Measurements from ENCODE around the gene SQOR.

Gene SQOR

DNA sequence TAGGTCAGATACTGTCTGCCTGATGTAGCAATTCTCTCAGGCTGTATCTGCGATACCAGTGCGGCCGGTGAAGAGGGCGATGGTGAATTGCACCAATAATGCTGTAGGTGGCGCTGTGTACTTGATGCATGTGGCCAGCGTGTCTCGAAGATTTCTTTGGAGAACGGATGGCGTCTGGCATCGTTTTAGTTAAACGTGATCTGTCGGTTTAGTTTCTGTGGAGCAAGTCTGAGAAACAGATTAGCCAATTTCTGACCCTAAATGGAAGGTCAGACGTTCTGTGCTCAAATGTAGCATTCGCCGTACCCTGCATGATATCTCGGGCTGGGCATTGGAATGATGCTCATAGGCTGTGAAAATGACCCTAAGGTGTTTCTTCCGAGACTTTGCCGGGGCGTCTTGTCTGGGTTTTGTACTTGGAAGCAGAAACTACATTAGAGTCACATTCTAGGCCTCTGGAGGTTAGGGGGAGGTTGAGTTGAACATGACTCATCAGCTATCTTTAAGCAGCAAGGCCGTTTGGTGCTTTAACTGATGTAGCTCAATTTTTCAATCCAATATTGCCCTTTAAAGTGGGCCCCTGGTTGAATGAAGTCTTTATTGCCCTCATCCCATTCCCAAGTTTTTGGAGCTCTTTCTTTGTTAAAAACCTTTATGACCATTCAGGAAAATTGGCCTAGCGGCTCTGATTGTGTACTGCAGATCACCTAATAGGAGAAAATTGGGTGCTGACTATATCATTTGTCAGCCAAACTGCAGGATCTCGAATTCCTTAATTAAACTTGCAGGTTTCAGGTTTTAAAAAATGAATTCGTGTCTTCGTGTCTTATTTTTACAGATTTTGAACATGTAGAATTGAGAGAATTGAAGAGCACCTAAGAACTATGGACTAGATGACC is 80.0 kb downstream of the SQOR start:
- no peak for DNase-seq

DNA sequence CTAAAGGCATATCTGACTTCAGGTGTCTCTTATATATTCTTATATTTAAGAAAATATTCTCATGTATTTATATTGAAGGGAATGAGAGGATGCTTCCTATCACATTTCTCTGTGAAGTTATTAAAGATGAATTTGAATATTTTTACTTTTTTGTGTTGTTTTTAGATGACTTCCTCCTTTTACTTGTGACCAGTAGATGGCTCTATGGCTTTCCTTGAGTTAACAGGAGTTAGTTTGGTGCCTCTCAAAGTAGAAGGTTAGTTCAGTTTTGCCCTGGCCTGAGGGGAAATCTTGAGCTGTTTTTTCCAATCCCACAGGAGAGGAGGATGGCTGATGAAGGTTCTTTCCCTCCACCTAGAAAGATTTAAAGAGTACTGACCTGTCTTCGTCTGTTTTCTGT is 80.7 kb downstream of the SQOR start:
- no peak for DNase-seq

DNA sequence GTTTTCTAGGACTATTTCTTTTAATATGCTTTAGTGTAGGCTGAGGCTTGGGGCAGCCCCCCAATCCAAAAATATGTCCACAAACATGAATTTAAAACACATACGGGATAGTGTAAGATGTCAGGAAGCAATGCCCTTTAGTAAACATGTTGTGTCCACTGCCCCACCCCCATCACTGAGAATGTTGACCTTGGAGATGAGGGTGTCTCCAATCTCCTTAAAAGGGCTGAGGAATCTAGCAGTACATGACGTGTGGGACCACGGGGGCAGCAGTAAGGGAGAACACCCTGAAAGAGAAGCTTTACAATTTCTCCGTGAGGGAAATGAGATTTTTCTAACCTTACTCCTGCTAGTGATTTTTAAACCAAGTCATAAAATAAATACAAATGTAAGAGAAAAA is 84.7 kb downstream of the SQOR start:
- no peak for DNase-seq

DNA sequence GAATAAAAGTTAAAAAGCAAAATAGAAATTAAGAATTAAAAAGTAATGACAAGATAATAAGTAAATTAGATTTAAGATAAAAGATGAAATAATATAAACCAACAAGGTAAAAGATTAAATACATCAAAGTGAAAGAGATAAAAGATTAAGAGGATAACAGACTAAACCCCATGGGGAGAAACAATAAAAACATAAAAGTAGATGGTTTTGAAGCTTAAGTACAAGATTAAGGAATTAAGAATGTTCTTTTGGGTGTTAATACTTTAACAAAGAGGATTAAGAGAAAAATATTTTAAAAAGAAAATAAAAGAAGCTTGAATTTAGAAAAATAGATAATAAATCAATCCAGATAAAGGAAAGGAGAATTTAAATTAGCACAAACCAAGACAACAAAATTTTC is 85.4 kb downstream of the SQOR start:
- DNase-seq, result no peak

DNA sequence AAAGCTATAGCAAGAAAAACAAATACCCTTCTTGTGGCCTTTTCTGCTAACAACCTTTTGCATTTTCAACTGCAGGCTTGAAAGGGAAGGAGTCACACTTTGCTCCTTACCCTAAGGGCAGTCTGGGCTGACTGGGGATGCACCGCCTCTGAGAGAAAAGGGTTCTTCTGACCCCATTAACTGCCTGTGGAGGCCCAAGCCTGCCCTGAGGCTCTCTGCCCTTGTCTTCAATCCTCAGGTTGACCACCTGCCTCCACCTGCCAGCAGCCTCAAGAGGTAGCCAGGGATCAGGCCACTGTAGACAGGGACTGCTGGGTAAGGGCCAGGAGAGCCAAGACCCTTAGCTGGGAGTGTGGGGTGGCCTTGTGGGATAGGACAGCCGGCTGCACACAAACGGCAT is 93.8 kb downstream of the SQOR start:
- no peak for DNase-seq

DNA sequence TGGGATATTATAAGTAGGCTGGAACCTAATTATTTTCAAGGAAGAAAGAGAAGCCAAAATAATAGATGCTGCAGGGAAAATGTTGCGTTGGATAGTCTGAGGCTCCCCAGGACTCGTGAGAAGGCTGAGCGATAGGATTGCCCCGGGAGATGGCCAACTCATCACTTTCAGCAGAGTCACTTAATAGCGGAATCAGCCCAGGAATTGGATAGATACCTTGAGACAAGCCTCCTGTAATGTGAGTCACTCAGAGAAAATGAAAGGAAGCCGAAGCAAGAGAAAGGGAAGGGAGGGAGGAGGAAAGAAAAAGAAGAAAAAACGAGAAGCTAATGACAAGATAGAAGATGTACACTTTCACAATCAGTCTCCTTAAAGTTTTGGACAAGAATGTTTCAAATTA is 94.3 kb downstream of the SQOR start:
- no peak for DNase-seq

DNA sequence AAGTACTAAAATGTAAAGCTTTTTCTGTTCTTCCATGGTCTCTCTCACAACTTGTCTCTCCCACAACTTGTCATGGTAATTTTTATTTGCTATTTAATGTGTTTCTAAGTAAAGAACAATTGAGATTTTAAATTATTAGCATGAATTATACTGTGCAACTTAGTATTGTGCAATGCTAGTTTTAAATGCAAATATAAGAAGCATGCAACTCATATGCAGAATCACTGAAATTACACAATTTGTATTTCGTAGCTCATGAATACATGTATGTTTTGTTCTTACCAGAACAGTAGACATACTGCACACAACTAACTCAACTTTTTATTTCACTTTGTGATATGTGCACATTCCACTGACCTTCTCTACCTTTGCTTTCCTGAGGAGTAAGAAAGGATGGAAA is 96.5 kb downstream of the SQOR start:
- no peak for DNase-seq

DNA sequence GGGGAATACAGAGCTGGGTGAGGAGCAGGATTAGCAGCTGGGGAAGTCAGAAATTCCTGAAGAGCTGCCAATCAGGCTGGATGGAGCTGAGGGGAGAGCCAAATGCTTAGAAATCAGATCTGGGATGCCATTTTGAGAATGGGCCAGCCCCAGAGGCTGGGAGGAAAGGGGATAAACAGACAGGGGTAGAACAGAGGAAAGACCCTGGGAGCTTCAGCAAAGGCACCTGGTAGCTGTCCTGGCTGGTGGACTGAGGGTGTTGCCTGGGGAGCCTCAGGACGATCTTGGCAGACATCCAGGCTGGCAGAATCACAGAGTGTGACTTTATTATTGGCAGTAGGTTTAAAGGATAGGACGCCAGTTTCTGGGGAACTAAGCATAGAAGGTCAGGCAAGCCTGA is 97.8 kb downstream of the SQOR start:
- no peak for DNase-seq

DNA sequence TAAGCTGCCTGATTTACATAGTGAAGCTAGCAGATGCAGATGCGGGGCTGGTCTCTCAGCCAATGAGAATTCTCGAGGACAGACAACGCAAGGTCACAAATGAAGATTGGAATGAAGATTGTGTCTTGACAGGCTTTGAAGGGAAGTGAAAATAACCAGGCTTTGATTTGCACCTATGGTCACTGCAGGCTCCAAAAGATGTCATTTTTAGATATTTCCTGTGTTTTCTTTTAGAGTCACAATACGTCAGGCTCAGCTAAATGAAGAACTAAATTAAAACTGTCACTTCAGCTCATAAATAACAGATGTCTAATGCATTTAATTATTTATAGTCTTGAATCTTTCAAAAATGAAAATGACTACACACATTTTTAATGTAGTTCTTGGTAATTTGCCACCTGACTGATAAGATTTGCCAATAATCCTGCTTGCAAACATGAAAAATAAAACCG is 99.5 kb downstream of the SQOR start:
- DNase-seq, result no peak
